WERI-Rb-1 (cell line): ENCODE results near the gene SYNE4.
A peak's percentile ranks its signal among the peaks of the same experiment; 100 is the strongest.

Experiments used
- DNase-seq: peaks from one replicate; pipeline ENCODE4 v3.0.0-alpha.2; 2020
- H3K27ac ChIP-seq: fragments of 250-450 bp; sonication (Bioruptor Pico); 2 replicates; pipeline ENCODE4 v1.5.1; 2020; ENCODE audit warnings: mild to moderate bottlenecking, moderate library complexity
- H3K27me3 ChIP-seq: fragments of 250-450 bp; sonication (Bioruptor Pico); 2 replicates; pipeline ENCODE4 v1.5.1; 2021; ENCODE audit warnings: mild to moderate bottlenecking, low read depth, moderate library complexity; ENCODE audit not compliant: insufficient read depth, severe bottlenecking
- H3K36me3 ChIP-seq: fragments of 250-450 bp; sonication (Bioruptor Pico); 2 replicates; pipeline ENCODE4 v1.5.1; 2020; ENCODE audit warnings: mild to moderate bottlenecking, moderate library complexity
- H3K4me3 ChIP-seq: 2 replicates; pipeline ENCODE4 v1.5.1; 2011; ENCODE audit warnings: low read depth, mild to moderate bottlenecking, control low read depth, low read length
- H3K9me3 ChIP-seq: fragments of 250-450 bp; sonication (Bioruptor Pico); 2 replicates; pipeline ENCODE4 v1.5.1; 2021; ENCODE audit warnings: mild to moderate bottlenecking, moderate library complexity; ENCODE audit not compliant: severe bottlenecking
- CTCF ChIP-seq: IDR thresholded peaks from 2 replicates; pipeline ENCODE4 v1.5.1; 2011; ENCODE audit warnings: low read depth, mild to moderate bottlenecking, control low read depth, inconsistent platforms, low read length

The SYNE4 gene

GRCh38 chr19:35978832-35979365 is 29.7 kb downstream of the SYNE4 start:
- no peak for TF ChIP-seq CTCF
- H3K27ac ChIP-seq = no peak overlapping the region
- no peaks in the 10 kb centered on the region for H3K27me3 ChIP-seq
- H3K9me3 ChIP-seq = no peaks in the 10 kb centered on the region
- DNase-seq = no peak
- no peak overlapping the region for H3K4me3 ChIP-seq
- no peaks in the 10 kb centered on the region for H3K36me3 ChIP-seq

GRCh38 chr19:35978271-35978670 is 30.3 kb downstream of the SYNE4 start:
- no peaks in the 10 kb centered on the region for H3K27me3 ChIP-seq
- DNase-seq = no peak
- H3K9me3 ChIP-seq = no peaks in the 10 kb centered on the region
- H3K27ac ChIP-seq = no peak overlapping the region
- no peaks in the 10 kb centered on the region for H3K36me3 ChIP-seq
- H3K4me3 ChIP-seq = no peak overlapping the region
- TF ChIP-seq CTCF = no peak

GRCh38 chr19:35977446-35978222 is 31.0 kb downstream of the SYNE4 start:
- Histone ChIP-seq H3K27me3 (no peaks in the 10 kb centered on the region), H3K27ac (peak overlapping the region; percentile 32; the same call in 1 of the 2 replicates), H3K9me3 (no peaks in the 10 kb centered on the region), H3K36me3 (no peaks in the 10 kb centered on the region), H3K4me3 (no peak overlapping the region)
- peak; percentile 96 for DNase-seq
- peak; percentile 90 for TF ChIP-seq CTCF

- DNase-seq = no peak
- H3K36me3 ChIP-seq = no peaks in the 10 kb centered on the region
- H3K9me3 ChIP-seq = no peaks in the 10 kb centered on the region
- H3K27me3 ChIP-seq = no peaks in the 10 kb centered on the region
- no peak for TF ChIP-seq CTCF
- H3K27ac ChIP-seq = no peak overlapping the region
- H3K4me3 ChIP-seq = no peak overlapping the region
Observed at GRCh38 chr19:35975608-35976214, 32.9 kb downstream of the SYNE4 start.

GRCh38 chr19:35973487-35973886 is 35.1 kb downstream of the SYNE4 start:
- Histone ChIP-seq H3K27me3 (no peaks in the 10 kb centered on the region), H3K4me3 (no peak overlapping the region), H3K36me3 (no peaks in the 10 kb centered on the region), H3K27ac (no peak overlapping the region), H3K9me3 (no peaks in the 10 kb centered on the region)
- DNase-seq = peak; percentile 52
- TF ChIP-seq CTCF = no peak
